HepG2 (cell line): Measurements from ENCODE around the gene NUAK2. TPM values are rescaled to one million over a fixed set of nuclear protein-coding genes. Genes with fewer than 3 reads are reported as not detected.

ENCODE experiments used
- ARNT ChIP-seq: fragments of 450-650 bp; IDR thresholded peaks from 2 replicates; pipeline ENCODE4 v1.6.1; 2017
- ESRRA ChIP-seq: sonication (generic); formaldehyde crosslinking; IDR thresholded peaks from 2 replicates; pipeline ENCODE4 v1.5.1; 2020; ENCODE audit warnings: mild to moderate bottlenecking, low read depth, missing genetic modification reagents
- GABPB1 ChIP-seq: IDR thresholded peaks from 2 replicates; pipeline ENCODE4 v1.6.1; 2016; ENCODE audit warnings: mild to moderate bottlenecking, missing genetic modification reagents, moderate library complexity, missing compliant biosample characterization
- GPN1 ChIP-seq: sonication (generic); formaldehyde crosslinking; IDR thresholded peaks from 2 replicates; pipeline ENCODE4 v1.5.1; 2020; ENCODE audit warnings: missing genetic modification reagents, borderline replicate concordance
- KLF9 ChIP-seq: IDR thresholded peaks from 2 replicates; pipeline ENCODE4 v1.6.1; 2016; ENCODE audit warnings: low read depth
- MBD4 ChIP-seq: IDR thresholded peaks from 2 replicates; pipeline ENCODE4 v1.6.1; 2012; ENCODE audit warnings: low read length, inconsistent platforms, borderline replicate concordance
- MYC ChIP-seq: sonication (generic); formaldehyde crosslinking; IDR thresholded peaks from 2 replicates; pipeline ENCODE4 v1.9.0; 2021; ENCODE audit warnings: missing genetic modification reagents, borderline replicate concordance
- MYNN ChIP-seq: sonication (generic); formaldehyde crosslinking; IDR thresholded peaks from 2 replicates; pipeline ENCODE4 v1.4.0; 2020; ENCODE audit warnings: mild to moderate bottlenecking, low read depth, missing genetic modification reagents
- NFIB ChIP-seq: sonication (generic); formaldehyde crosslinking; IDR thresholded peaks from 2 replicates; pipeline ENCODE4 v1.9.0; 2021; ENCODE audit warnings: missing genetic modification reagents, mild to moderate bottlenecking, borderline replicate concordance
- NR2C2 ChIP-seq: sonication (generic); formaldehyde crosslinking; IDR thresholded peaks from 2 replicates; pipeline ENCODE4 v1.4.0; 2020; ENCODE audit warnings: missing genetic modification reagents, mild to moderate bottlenecking, moderate library complexity, borderline replicate concordance
- REL ChIP-seq: sonication (generic); formaldehyde crosslinking; conservative IDR thresholded peaks from 2 replicates; pipeline ENCODE4 v1.8.0; 2022; ENCODE audit warnings: mild to moderate bottlenecking, missing genetic modification reagents, moderate library complexity
- SMAD3 ChIP-seq: sonication (generic); formaldehyde crosslinking; IDR thresholded peaks from 2 replicates; pipeline ENCODE4 v1.4.0; 2020; ENCODE audit warnings: missing genetic modification reagents
- SMARCE1 ChIP-seq: fragments of 450-650 bp; IDR thresholded peaks from 2 replicates; pipeline ENCODE4 v1.6.1; 2017; ENCODE audit warnings: borderline replicate concordance
- STAG1 ChIP-seq: sonication (generic); formaldehyde crosslinking; IDR thresholded peaks from 2 replicates; pipeline ENCODE4 v1.4.0; 2020; ENCODE audit warnings: missing genetic modification reagents
- ZBTB46 ChIP-seq: sonication (generic); formaldehyde crosslinking; IDR thresholded peaks from 2 replicates; pipeline ENCODE4 v1.4.0; 2020; ENCODE audit warnings: mild to moderate bottlenecking, missing genetic modification reagents, borderline replicate concordance
- ZFP1 ChIP-seq: IDR thresholded peaks from 2 replicates; pipeline ENCODE4 v1.6.1; 2016
- ZFP36L2 ChIP-seq: sonication (generic); formaldehyde crosslinking; IDR thresholded peaks from 2 replicates; pipeline ENCODE4 v1.4.0; 2020; ENCODE audit warnings: missing genetic modification reagents
- ZFP91 ChIP-seq: sonication (generic); formaldehyde crosslinking; IDR thresholded peaks from 2 replicates; pipeline ENCODE4 v1.9.0; 2022; ENCODE audit warnings: missing genetic modification reagents, mild to moderate bottlenecking, borderline replicate concordance
- ZNF75D ChIP-seq: sonication (generic); formaldehyde crosslinking; IDR thresholded peaks from 2 replicates; pipeline ENCODE4 v1.8.1; 2023; ENCODE audit warnings: missing genetic modification reagents, mild to moderate bottlenecking, borderline replicate concordance
- ZNF883 ChIP-seq: sonication (generic); formaldehyde crosslinking; IDR thresholded peaks from 2 replicates; pipeline ENCODE4 v1.5.1; 2020; ENCODE audit warnings: mild to moderate bottlenecking, missing genetic modification reagents; ENCODE audit errors: not compliant biosample characterization
- ZXDC ChIP-seq: sonication (generic); formaldehyde crosslinking; IDR thresholded peaks from 2 replicates; pipeline ENCODE4 v1.5.0; 2020; ENCODE audit warnings: mild to moderate bottlenecking, missing genetic modification reagents
- polyA plus RNA-seq, 8 experiments: library from polyadenylated mRNA; depleted of rRNA in 3 of 8; stranded (reverse) in 7 of 8; unstranded in 1 of 8; fragments of >200 nt; fragmentation: Illumina TruSeq in 4 of 8; extraction: Trizol in 4 of 8; gene quantifications; 2 replicates each; pipeline versions ENCODE4 v1.2.1 to v1.2.3, GENCODE V29; 2011 to 2016; ENCODE audit warnings: low read depth in 4 of 8, missing spikeins in 1 of 8, mixed read lengths in 1 of 8; ENCODE audit not compliant: insufficient read depth in 1 of 8
- total RNA-seq, 5 experiments: library from RNA; depleted of rRNA; stranded (reverse); fragments of >200 nt; fragmentation: Illumina TruSeq; extraction: Trizol; gene quantifications; 2 replicates each; pipeline ENCODE4 v1.2.3, GENCODE V29; 2016; ENCODE audit warnings: low read depth in 1 of 5

The NUAK2 gene
- total and polyA plus RNA-seq, 2 of the 13 experiments (the other 11 are each of a cell fraction or from before 2014, with no cell fraction given): 0.75 to 1.1 TPM

GRCh38 chr1:205294175-205294917 is 27.2 kb downstream of the NUAK2 start (continued):
- TF ChIP-seq ARNT: no peak
- no peak for TF ChIP-seq ZNF883 (CRISPR knock-in tag)
- TF ChIP-seq ESRRA (CRISPR knock-in tag): peak; percentile 75; the same call in 1 of the 2 replicates
- no peak for TF ChIP-seq SMAD3
- TF ChIP-seq MYC: peak; percentile 56; the same call in 1 of the 2 replicates
- no peak for TF ChIP-seq SMARCE1
- 0 out of 2 replicates have a peak, but pooled peaks have one; percentile 43 for TF ChIP-seq ZBTB46 (CRISPR knock-in tag)
- TF ChIP-seq NR2C2 (CRISPR knock-in tag): peak; percentile 92
- no peak for TF ChIP-seq ZXDC (CRISPR knock-in tag)
- no peak for TF ChIP-seq ZFP1 (CRISPR knock-in tag)
- no peak for TF ChIP-seq ZNF75D (CRISPR knock-in tag)
- TF ChIP-seq REL (CRISPR knock-in tag): no peak
- TF ChIP-seq ZFP36L2 (CRISPR knock-in tag): no peak
- 0 out of 2 replicates have a peak, but pooled peaks have one; percentile 23 for TF ChIP-seq GABPB1 (CRISPR knock-in tag)
- TF ChIP-seq NFIB (CRISPR knock-in tag): no peak
- TF ChIP-seq MBD4: no peak
- TF ChIP-seq ZFP91 (CRISPR knock-in tag): no peak; the same call in 1 of the 2 replicates
- no peak for TF ChIP-seq GPN1 (CRISPR knock-in tag)
- no peak for TF ChIP-seq STAG1 (CRISPR knock-in tag)
- TF ChIP-seq MYNN: no peak
- no peak for TF ChIP-seq KLF9 (CRISPR knock-in tag)
